Tibial nerve (tissue), 4 donors: ENCODE measurements around the gene VEGFB.

Source experiments
- EP300 ChIP-seq, 2 donors: sonication (generic); formaldehyde crosslinking; IDR thresholded peaks; one replicate each; pipeline ENCODE4 v1.6.1; 2017; ENCODE audit warnings: antibody characterized with exemption in 2 of 2, mild to moderate bottlenecking in 1 of 2
- POLR2A ChIP-seq, 2 donors: fragments of 450-650 bp; IDR thresholded peaks; one replicate each; pipeline ENCODE4 v1.6.1; 2017; ENCODE audit warnings: antibody characterized with exemption in 2 of 2, mild to moderate bottlenecking in 2 of 2, moderate library complexity in 2 of 2
- TF ChIP-seq, protein P1 (sequence below), 5 experiments: fragments of 200-600 bp in 3 of 5; fragments of 450-650 bp in 2 of 5; sonication (generic) in 3 of 5; IDR thresholded peaks; one replicate each; pipeline ENCODE4 v1.5.1; 2016 to 2019; ENCODE audit warnings: antibody characterized with exemption in 5 of 5, mild to moderate bottlenecking in 3 of 5, moderate library complexity in 2 of 5

DNA sequence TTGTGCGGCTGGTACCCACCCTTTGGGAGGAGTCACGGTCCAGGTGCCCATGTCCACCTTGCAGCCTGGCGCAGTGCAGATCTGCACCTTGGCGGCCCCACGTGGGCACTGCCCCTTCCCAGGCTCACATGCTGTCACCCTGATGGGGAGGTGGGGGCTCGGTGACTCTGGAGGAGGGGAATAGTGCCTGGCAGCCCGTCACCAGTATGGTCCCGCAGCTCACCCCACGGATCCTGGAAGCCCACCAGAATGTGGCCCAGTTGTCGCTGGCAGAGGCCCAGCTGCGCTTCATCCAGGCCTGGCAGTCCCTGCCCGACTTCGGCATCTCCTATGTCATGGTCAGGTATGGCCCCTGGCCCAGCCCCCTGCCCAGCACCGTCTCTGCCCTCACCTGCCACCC, 13.6 kb upstream of the VEGFB start:
- TF ChIP-seq, protein P1, sequence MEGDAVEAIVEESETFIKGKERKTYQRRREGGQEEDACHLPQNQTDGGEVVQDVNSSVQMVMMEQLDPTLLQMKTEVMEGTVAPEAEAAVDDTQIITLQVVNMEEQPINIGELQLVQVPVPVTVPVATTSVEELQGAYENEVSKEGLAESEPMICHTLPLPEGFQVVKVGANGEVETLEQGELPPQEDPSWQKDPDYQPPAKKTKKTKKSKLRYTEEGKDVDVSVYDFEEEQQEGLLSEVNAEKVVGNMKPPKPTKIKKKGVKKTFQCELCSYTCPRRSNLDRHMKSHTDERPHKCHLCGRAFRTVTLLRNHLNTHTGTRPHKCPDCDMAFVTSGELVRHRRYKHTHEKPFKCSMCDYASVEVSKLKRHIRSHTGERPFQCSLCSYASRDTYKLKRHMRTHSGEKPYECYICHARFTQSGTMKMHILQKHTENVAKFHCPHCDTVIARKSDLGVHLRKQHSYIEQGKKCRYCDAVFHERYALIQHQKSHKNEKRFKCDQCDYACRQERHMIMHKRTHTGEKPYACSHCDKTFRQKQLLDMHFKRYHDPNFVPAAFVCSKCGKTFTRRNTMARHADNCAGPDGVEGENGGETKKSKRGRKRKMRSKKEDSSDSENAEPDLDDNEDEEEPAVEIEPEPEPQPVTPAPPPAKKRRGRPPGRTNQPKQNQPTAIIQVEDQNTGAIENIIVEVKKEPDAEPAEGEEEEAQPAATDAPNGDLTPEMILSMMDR (IDR thresholded peaks at IDR 0.05), result no peak
- TF ChIP-seq POLR2A (IDR thresholded peaks at IDR 0.05) (no peak), EP300 (IDR thresholded peaks at IDR 0.05) (no peak)
